COLO829 (cell line): ENCODE results near the gene EPHA10.
A peak's percentile ranks its signal among the peaks of the same experiment; 100 is the strongest.

Experiments
- DNase-seq: peaks from one replicate; pipeline ENCODE4 v3.0.0; 2012; ENCODE audit warnings: low spot score

The EPHA10 gene

GRCh38 chr1:37764888-37765441 lies at the start of gene EPHA10:
Gene EPHA10, minus strand, starts transcription at chr1:37765120. Its CDS starts 54 bp downstream, at chr1:37765066.
- DNase-seq = no peak

GRCh38 chr1:37814252-37814651 lies 49.3 kb upstream of the EPHA10 start:
- DNase-seq = no peak

- DNase-seq = no peak
These were observed 48.7 kb upstream of the EPHA10 start for GRCh38 chr1:37813529-37814145.

- peak; percentile 54 for DNase-seq
These were observed 46.2 kb upstream of the EPHA10 start for GRCh38 chr1:37811027-37811655.

- no peak for DNase-seq
These were observed 45.0 kb upstream of the EPHA10 start for GRCh38 chr1:37809942-37810341.

- peak; percentile 42 for DNase-seq
These were observed 43.7 kb upstream of the EPHA10 start for GRCh38 chr1:37808369-37809319.

GRCh38 chr1:37807555-37808368 lies 42.8 kb upstream of the EPHA10 start, which contains the start of the genes C1orf122 and YRDC:
Gene C1orf122, plus strand, starts transcription at chr1:37807790. Its CDS starts 615 bp downstream, at chr1:37808405.
Gene YRDC, minus strand, starts transcription at chr1:37808208. Its CDS starts 28 bp downstream, at chr1:37808180.
- DNase-seq = peak; percentile 85

GRCh38 chr1:37807220-37807554 lies 42.3 kb upstream of the EPHA10 start:
- no peak for DNase-seq

- no peak for DNase-seq
These were observed 37.5 kb upstream of the EPHA10 start for GRCh38 chr1:37802439-37802838.

GRCh38 chr1:37797750-37798345 lies 32.9 kb upstream of the EPHA10 start:
- DNase-seq = no peak

- DNase-seq = no peak
These were observed 30.6 kb upstream of the EPHA10 start for GRCh38 chr1:37795340-37796125.

GRCh38 chr1:37794372-37795339 lies 29.7 kb upstream of the EPHA10 start:
- no peak for DNase-seq

GRCh38 chr1:37793773-37794371 lies 29.0 kb upstream of the EPHA10 start, which contains the start of gene MANEAL:
Gene MANEAL, plus strand, starts transcription at chr1:37793847. Its CDS starts 336 bp downstream, at chr1:37794183.
- no peak for DNase-seq

- no peak for DNase-seq
These were observed 28.2 kb upstream of the EPHA10 start for GRCh38 chr1:37792943-37793686.

- DNase-seq = no peak
These were observed 17.6 kb upstream of the EPHA10 start for GRCh38 chr1:37782491-37782890.

GRCh38 chr1:37778654-37779053 lies 13.7 kb upstream of the EPHA10 start:
- no peak for DNase-seq

GRCh38 chr1:37776946-37777516 lies 12.1 kb upstream of the EPHA10 start:
- DNase-seq = no peak
